ENCODE data around the gene UNC5C. TPM values are rescaled to one million over a fixed set of nuclear protein-coding genes. Genes with fewer than 3 reads are reported as not detected.
"Not testable (repeated sequence)": the region's sequence is repeated elsewhere in the genome, so short reads cannot be mapped to it uniquely, and the experiment has no call there.

UNC5C gene
- total RNA-seq, 1 donor from 2014 or later, result 2.7 TPM

DNA sequence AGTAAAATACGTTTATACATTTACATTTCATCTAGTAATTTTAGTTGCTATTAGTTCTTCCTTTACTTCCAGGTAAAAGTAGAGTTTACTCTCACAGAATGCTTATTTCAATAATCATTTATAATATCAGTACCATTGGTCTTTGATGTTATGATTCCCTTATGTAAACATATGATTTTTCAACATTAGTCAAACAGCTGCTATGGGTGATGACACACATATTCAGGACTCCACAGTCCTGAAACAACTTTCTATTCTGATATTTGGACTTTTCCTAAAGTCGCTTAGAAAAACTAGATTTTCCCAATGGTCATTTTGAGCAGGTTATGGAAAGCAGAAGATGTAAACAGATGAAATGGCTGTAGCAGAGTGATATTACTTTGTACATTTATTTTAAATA is 369.8 kb downstream of the UNC5C start:
- no peak for DNase-seq

DNA sequence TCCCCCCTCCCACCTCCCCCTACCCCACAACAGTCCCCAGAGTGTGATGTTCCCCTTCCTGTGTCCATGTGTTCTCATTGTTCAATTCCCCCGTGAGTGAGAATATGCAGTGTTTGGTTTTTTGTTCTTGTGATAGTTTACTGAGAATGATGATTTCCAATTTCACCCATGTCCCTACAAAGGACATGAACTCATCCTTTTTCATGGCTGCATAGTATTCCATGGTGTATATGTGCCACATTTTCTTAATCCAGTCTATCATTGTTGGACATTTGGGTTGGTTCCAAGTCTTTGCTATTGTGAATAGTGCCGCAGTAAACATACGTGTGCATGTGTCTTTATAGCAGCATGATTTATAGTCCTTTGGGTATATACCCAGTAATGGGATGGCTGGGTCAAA is 377.4 kb downstream of the UNC5C start:
- DNase-seq, result not testable (repeated sequence)

DNA sequence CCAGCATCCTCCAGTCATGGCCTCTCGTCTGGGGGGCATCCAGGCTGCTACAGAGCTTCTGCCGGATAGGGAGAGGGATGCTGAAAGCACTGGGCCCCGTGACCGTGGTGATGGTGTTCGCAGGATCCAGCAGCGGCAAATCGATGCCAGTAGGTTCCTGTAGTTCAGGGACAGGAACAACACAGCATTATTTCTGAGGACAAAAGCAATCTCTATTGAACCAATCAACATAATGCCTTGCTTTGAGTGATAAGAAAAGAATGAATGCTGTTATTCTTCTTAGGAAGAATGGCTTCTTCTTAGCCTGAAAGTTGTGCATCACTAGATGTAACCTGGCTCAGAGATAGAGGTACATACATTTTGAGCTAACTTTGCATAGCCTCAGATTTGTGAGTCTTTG is 378.6 kb downstream of the UNC5C start:
- DNase-seq, result no peak

DNA sequence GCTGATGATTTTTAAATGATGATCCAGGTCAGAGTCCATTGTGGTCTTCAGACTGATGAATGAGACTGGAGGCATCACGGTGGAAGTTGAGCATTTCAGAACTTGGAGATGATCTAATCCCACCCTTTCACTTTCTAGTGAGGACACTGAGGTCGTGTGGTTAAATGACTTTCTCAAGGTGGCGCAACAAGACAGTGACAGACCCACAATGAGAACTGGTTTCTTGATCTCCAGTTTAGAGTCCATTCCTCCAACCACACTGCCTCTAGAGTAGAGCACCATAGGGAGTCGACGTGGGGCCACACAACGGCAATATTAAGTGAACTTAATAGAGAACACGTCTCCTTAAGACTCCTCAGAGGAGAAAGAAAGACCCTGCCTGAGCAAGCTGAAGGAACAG is 381.0 kb downstream of the UNC5C start:
- no peak for DNase-seq

DNA sequence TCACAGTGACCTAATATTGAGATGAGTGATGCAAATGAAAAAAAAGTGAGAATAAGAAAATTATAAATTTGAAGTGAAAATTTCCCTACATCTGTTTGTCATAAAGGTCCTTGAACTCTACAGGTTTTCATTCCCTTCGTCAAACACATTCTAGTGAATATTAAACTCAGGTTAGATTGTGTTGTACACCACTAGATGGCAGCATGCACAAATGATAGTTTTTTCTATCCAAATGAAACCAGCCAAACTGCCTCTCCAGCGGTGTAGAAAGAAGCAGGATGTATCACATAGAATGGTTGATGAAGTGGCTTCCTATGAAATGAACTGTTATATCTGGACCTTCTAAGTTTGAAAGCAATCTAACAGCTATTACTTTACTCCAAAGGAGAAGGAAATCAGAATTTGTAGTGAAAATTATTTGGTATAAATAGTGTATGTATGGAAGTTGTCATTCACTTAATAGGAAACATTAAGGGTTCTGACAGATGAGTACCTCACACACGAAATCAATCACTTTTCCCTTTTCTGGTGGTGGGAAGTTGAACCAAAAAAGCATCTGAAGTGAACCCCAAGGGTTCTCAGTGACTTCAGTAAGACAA is 382.7 kb downstream of the UNC5C start:
- DNase-seq, result peak; percentile 87

DNA sequence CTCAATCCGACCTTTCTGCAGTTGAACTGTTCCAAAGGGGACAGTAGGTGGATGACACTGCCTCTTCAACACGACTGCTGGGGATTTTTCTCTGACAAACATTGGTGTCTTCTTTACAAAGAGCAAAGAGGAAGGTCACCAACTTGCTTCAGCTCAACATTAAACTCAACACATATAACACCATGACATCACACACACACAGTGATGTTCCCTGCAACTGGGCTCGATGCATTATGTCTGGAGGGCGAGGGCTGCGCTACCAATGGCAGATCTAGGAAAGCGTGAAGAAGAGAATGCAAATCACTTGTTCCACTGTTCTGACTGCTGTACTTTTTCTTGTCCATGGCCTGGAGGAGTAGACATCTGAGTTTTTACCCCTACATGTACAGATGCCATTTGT is 385.9 kb downstream of the UNC5C start:
- no peak for DNase-seq

DNA sequence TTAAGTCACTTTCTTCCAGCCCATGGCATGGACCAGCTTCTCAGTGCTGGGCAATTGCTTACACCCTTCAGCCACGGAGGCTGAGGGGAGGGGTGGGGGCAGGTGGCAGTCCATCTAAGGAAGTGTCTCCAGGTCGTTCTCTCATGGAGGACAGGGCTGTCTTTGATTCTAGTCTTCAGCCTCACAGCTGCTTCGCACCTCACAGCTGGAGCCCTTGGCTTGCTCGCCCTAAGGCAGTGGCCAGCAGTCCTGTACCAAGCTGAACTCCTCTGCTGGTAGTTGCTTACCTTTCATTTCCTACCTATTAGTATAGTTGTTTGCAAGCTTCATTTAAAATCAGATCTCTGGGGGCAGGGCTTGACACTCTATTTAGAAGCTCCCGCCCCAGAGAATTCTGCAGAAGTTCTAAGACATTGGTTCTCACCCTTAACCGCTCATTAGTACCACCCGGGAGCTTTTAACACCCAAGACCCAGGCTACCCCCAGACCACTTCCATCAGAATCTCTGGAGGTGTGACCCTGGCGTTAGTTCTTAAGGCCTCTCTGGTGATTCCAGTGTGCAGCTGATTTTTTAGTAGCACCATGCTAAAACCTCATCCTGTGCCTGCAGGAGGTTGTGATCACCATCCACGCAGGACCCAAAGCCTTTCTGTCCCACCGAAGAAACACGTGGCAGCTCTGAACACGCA is 386.8 kb downstream of the UNC5C start:
- DNase-seq, result no peak

DNA sequence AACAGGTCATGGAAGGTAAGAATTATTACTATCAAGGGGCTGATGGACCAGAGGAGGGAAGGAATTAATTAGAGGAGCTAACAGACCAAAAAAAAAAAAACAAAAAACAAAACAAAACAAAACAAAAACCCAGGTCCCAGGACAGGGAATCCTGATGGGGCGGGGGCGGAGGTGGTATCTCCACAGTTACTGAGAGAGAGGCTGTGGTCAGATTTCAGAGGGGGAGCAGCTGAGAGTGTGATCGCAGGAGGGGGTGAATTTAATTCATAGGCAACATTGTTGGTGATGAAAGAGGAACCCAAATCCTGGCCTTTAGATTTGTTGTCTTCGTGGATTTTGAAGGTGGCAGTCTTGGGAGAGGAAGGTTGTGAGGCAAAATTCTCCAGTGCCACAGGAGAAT is 389.4 kb downstream of the UNC5C start:
- no peak for DNase-seq

DNA sequence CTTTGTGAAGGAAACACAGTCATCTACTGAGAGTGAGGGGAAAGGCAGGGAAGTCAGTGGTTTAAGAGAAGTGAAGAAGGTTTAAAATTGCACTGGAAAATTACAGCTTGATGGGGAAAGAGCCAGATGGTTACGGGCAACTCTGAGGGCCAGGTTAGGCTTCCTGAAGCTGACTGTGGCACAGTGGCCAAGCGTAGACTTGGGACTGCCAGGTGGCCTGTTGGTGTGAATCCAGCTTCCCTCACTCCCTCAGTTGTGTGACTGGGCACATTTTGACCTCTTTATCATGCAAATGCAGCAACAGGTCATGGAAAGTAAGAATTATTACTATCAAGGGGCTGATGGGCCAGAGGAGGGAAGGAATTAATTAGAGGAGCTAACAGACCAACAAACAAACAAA is 390.1 kb downstream of the UNC5C start:
- no peak for DNase-seq

DNA sequence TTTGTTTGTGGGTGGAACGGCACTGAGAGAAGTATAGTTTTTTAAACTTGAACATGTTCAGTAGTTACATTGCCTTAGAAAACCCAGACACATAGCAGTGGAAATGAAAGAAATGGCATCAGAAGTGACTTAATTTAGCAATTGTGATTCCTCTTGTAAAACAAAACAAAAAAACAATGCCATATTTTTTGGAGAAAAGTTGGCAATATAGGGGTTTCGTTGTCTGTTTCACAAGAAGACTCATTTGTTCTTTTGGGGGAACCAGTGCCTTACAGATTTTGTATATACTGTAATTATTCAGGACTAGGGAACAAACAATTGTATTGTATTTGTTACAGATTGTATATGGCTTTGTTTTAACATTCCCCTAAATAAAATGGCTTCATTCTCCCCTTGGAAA is 390.7 kb downstream of the UNC5C start:
- DNase-seq, result no peak

DNA sequence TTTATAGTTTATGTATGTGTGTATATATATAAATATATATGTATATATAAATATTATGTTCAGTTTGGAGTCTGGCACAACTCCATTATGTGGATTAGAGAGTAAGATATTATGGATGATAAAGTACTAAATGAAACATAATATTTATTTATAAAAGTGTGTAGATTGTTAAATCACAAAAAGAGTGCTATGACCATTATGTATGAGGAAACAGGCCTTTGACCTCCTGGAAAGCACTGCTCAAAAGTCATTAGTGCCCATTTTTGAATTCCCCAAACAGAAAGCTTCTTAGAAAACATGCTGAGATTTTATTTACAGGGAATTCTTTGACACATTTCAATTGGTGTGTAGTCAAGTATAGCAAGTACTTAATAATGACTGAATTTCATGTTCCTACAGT is 391.2 kb downstream of the UNC5C start:
- no peak for DNase-seq

DNA sequence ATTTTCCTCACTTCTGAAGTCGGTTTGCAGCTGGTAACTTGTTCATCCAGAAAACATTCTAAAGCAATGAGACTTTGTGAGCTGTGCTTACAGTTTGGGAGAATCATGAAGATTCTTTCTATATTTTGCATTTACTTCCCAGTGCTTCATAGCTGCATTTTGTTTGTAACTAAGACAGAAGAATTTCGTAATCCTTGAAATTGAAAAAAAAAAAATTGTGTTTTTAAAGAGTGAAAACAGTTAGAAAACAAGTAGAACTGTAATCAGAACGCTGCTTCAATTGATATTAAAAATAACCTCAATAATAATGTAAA is 392.4 kb downstream of the UNC5C start:
- no peak for DNase-seq

DNA sequence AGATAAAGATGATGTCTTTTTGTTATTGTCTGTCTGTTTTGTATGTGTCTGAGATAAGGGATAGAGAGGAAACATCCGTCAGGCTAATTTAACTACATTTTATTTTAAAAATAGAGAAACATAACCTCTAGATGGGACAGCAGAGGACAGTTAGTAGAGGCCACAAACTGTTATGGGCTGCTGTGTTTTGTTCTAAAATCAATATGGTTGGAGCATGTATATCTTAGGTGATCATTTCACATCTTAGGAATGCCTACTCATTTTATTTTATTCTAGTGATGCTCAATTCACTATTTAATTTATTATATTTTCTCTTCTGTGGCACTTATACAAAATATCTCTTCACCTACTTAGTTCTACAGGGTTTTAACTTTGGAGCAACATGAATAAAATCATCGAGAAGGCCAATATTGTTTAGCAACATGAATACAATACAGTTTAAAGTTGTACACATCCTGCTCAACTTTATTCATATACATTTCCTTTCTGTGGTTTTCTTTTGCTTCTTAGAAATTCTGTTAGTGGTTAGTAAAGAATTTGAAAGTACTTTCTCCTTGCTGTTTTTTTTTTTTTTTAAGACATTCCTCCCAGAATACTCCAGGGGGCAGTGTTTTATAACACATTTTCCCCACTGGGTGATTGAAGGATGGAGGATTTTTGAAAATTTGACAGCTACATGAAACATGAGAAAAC is 392.9 kb downstream of the UNC5C start:
- peak; percentile 70 for DNase-seq

DNA sequence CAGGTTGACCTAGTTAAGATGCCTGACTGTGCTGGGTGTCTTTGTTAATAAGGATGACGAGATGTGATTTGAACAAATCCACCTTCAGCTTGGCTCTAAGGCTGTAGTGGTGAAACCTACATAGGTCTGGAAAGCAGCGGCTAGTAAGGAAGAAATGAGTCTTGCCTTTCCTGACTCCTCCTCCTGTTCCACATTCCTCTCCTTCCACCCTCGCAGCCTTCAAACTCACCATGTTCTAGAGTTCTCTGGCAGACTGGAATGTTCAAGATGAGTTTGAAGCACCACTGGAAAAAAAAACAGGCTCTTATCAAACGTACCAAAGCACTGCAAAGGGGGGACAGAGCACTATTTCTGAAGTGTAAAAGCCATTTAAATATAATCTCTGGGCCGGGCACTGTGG is 395.6 kb downstream of the UNC5C start:
- DNase-seq, result no peak

DNA sequence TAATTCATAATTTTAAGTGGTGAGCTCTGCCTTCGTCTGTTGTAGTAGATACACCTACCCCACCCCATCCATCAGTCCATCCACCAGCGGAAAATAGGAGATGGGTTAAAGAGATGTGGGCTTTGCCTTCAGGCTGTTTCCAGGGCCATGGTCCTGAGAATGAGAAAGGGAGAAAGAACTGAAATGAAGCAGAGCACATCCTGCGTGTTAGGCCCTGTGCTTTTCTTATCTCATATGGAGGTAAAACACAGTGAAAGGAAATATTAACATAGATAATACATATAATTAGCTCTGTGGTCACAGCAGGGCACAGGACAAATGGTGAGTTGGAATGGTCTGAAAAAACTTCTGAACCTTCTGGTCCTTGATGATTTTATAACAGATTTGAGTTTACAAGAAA is 397.5 kb downstream of the UNC5C start:
- DNase-seq, result no peak

DNA sequence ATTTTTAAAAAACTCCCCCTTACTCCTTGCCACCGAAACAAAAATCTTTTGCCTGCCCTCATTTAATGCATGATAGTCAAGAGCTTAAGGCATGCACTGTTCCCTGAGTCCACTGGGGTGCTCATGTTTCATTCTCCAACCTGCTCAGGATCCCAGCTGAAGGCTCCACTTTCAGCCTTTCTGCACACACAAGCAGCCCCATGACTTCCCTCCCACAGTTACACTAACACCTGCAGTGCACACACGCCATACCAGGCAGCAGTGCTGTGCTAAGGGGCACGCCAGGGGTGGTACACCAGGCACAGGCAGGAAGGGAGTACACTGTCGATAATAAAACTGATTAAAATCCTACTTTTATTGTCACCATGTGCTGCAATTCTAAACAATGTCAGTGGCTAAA is 405.8 kb downstream of the UNC5C start:
- peak; percentile 13 for DNase-seq

DNA sequence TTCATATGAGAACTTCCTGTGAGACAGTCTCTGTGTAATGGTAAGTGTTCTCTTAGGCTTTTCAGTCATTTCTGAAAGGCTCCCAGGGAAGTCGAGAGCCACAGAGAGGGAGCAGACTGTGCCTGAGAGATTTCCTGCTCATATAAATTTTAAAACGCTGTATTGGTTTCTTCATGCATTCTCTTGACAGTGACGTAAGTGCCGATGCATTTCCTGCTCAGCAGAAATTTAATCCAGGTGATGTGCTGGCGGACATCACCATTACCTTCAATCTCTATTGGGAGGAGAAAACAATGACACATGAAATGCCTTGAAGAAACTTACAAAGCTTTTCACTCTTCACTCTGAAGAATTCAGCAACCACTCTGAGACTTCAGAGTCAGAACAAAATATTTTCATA is 407.4 kb downstream of the UNC5C start:
- DNase-seq, result peak; percentile 30

DNA sequence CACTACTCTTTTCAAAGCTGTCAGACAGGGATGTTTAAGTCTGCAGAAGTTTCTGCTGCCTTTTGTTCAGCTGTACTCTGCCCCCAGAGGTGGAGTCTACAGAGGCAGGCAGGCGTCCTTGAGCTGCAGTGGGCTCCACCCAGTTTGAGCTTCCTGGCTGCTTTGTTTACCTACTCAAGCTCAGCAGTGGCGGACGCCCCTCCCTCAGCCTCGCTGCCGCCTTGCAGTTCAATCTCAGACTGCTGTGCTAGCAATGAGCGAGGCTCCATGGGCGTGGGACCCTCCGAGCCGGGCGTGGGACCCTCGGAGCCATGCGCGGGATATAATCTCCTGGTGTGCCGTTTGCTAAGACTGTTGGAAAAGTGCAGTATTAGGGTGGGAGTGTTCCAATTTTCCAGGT is 409.3 kb downstream of the UNC5C start:
- DNase-seq, result not testable (repeated sequence)

DNA sequence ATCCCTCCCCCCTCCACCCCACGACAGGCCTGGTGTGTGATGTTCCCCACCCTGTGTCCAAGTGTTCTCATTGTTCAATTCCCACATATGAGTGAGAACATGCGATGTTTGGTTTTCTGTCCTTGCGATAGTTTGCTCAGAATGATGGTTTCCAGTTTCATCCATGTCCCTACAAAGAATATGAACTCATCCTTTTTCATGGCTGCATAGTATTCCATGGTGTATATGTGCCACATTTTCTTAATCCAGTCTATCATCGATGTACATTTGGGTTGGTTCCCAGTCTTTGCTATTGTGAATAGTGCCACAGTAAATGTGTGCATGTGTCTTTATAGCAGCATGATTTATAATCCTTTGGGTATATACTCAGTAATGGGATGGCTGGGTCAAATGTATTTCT is 414.8 kb downstream of the UNC5C start:
- not testable (repeated sequence) for DNase-seq

DNA sequence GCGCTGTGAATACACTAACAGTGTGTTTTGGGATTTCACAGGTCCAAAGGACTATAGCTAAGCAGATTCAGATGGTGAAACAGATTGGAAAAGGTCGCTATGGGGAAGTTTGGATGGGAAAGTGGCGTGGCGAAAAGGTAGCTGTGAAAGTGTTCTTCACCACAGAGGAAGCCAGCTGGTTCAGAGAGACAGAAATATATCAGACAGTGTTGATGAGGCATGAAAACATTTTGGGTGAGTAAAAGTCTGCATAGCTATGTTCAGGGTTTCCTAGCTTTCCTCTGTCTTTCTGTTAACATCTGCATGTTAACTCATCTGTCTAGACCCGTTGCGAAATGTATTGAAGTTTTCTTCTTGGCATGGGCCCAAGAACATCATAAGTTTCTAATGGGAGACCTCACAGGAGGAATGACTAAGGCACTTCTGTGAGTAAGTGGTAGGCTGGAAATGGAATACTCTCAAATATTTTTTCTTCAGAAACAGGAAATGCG is 418.9 kb downstream of the UNC5C start:
- peak; percentile 74 for DNase-seq

DNA sequence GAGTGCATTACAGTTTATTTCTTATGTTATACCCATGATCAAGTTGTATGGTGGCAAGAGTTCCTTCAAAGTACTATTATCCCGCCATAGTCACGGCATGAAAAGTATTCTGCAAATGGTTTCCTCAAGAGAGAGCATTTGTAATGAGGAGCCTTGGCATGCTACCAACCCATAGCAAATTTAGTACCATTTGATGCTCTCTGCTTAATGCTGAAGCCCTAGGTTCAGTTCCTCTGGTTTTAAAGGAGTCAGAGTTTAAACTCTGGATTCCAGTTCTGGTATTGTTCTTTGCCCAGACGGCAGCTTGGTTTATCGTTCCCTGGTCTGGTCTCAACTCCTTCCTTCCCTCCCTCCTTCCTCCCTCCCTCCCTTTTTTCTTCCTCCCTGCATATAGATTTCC is 419.7 kb downstream of the UNC5C start:
- no peak for DNase-seq

DNA sequence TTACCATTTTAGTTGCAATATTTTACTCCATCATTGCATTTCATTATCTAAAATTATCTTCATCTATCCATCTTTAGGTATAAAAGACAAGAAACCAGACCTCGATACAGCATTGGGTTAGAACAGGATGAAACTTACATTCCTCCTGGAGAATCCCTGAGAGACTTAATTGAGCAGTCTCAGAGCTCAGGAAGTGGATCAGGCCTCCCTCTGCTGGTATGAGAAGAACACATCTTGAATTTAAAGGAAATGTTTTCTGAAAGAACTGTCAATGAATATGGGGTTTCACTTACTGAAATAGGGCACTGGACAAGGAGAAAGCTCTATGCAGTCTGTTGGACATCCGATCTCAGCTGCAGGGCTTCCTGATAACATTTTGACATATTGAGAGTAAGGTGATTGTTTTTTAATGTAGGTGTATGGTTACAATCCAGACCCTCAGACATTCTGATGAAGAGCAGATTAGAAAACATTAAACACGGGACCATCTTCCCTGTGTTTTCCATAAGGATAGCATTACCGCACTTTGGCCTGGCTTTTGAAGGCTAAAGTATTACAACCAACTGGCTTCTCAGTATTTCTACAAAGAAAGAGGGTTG is 423.8 kb downstream of the UNC5C start:
- peak; percentile 75 for DNase-seq

DNA sequence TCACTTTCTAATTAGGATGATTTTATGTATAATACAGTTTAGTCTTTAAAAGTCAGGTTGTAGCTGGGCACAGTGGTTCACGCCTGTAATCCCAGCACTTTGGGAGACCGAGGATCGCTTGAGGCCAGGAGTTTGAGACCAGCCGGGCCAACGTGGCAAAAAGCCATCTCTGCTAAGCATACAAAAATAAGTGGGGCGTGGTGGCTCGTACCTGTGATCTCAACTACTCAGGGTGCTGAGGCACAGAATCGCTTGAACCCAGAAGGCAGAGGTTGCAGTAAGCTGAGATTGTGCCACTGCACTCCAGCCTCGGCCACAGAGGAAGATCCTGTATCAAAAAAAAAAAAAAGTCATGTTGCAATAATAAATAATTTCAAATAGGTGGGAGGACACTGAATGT is 426.8 kb downstream of the UNC5C start:
- no peak for DNase-seq

DNA sequence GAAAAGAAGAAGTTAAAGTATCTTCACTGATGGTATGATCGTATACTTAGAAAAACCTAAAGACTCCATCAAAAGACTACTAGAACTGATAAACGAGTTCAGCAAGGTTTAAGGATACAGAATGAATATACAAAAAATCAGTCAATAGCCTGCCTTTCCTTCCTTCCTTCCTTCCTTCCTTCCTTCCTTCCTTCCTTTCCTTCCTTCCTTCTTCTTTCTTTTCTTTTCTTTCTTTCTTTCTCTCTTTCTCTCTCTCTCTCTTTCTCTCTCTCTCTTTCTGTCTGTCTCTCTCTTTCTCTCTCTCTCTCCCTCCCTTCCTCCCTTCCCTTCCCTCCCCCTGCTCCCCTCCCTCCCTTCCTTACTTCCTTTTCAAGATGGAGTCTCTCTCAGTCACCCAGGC is 428.3 kb downstream of the UNC5C start:
- DNase-seq, result no peak
